Measurements from ENCODE around the gene SEC31A.
"Not testable (repeated sequence)": the region's sequence is repeated elsewhere in the genome, so short reads cannot be mapped to it uniquely, and the experiment has no call there.

SEC31A gene

DNA sequence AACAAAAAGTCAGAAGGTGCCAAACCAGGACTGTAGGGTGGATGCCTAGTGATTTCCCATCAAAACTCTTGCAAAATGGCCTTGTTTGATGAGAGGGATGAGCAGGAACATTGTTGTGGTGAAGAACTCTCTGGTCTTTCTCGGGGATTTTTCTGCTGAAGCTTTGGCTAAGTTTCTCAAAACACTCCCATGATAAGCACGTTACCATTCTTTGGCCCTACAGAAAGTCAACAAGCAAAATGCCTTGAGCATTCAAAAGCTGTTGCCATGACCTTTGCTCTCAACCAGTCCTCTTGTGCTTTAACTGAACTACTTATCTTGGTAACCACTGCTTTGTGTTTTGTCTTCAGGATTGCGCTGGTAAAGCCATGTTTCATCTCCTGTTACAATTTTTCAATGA is 3.0 kb upstream of the SEC31A start:
- DNase-seq (ENCODE audit: low read depth in 2 of 2, low spot score in 1 of 2) = no peak

DNA sequence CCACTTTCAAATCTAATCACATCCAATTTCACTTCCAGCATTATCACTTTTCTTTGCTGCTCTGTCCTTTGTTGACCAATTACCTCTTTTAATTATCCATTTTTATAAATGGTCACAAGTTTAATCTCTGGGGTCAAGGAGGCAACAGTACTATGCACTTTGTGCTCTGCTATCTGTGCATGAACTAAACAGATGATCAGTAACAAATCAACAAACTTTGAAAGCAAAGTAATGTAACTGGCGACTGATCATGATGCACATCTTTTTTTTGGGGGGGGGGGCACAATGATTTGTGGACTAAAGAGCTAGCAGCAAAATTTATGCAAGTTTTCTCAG is 1.5 kb upstream of the SEC31A start:
- DNase-seq (ENCODE audit: low read depth in 2 of 2, low spot score in 1 of 2) = no peak

DNA sequence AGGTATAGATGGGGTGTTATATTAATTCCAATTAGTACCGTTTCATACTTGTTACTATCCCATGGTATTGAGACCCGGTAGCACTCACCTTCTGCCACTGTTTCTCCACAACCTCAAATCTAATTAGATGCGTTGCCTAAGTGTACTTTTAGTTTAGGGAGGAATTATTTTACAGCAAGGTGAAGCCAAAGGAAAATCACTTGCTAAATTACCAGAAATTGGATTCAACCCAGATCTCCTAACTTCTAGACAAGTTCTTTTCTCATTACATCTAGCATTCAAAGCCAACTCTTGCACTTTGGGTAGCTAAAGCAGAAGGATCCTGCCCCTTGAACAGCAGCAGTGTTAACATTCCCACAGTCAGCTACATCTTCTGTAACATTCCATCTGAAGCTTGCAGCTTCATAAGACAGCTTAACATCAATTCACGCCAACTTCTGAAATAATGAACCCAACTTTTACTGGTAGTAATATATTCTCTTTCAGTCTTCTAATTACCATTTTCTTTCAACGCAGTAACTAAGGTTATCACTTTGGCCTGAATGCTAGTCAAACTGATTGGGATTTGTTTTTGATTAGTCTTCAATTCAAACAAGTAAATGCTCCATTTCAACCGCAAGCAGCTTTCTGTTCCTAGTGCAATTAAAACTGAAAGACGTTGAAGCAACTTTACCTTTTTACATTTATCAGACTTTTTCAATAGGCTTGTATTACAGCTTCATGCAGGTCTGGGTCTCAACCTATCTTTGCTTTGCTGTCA is 934 bp upstream of the SEC31A start:
- DNase-seq (ENCODE audit: low read depth in 2 of 2, low spot score in 1 of 2) = no peak

DNA sequence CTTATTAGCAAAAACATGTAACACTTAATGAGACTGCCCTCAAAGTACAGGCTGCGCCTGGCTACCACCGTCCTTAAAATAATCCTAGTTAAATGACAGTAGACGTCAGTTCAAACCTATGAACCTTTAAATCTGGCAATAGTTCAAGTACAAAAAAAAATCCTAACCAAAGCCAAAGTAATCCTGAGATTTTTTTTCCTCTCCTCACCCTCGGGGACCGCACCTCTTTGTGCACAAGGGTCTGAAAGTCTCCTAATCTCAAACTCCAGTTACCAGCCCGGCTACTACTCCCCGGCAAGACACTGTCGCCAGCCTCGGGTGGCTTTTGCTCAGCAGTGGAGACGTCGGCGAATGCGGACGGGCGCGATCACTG is 439 bp downstream of the SEC31A start:
- DNase-seq (ENCODE audit: low read depth in 2 of 2, low spot score in 1 of 2) = no peak

DNA sequence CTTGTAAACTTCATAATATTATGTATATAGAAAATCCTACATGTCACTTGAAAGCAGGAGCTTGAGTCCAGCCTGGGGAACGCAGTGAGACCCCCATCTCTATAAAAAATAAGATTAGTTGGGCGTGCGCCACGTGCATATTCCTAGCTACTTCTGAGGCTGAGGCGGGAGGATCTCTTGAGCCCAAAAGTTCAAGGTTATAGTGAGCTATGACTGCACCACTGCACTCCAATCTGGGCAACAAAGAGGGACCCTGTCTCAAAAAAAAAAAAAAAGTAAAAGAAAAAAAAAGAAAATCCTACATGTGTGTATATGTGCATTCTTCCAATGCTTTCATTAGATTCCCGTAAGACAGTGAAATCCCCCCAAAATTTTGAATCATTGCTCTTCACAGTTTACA is 1.7 kb downstream of the SEC31A start:
- no peak for DNase-seq (ENCODE audit: low read depth in 2 of 2, low spot score in 1 of 2)

DNA sequence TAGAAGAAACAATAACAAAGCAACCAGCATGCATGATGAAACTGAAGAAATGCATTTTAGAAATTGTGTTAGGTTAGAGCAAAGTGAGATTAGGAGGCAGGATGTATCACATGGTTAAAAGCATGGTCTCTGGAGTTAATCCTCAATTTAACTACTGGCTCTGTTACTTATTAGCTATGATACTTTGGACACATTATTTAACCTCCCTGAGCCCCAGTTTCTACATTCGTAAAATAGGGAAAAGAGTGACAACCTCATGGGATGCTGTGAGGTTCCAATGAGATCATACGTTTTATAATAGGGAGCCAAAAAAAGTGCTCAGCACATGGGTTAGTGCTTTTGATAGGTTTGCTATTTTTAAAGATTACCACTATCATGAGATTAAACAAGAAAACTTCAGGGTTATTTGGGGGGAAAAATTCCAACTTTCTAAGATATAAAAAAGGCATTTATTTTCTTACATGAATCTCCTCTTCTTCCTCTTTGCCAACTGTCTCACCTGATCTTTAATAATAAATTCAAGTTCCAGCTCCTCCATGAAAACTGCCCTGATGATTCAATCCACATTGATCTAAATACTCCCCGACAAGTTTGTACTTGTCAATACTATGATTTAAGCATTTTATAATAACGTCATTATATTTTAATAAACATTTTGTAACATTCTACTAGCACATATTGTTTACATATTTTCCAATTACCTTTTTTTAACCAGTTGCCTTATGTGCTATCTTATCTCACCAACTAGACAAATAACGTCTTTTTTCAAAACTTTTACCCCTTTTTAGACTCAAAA is 4.6 kb downstream of the SEC31A start:
- DNase-seq (ENCODE audit: low read depth in 2 of 2, low spot score in 1 of 2) = no peak

DNA sequence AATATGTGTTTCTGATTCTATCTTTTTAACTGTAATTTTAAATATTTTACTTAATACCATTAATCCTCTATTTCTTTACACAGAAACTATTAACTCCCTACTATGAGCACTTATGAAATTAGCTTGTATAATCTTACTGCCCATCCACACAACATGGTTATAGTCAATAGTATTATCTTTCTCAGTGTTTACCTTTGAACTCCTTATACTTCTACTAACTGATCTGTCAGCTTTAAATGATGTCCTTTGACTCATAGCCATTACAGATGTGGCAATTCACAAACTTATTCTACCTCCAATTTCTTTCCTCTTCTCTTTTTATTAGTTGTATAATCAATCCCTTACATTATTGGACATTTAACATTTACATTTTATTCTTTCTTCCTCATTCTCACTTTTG is 5.5 kb downstream of the SEC31A start:
- no peak for DNase-seq (ENCODE audit: low read depth in 2 of 2, low spot score in 1 of 2)

DNA sequence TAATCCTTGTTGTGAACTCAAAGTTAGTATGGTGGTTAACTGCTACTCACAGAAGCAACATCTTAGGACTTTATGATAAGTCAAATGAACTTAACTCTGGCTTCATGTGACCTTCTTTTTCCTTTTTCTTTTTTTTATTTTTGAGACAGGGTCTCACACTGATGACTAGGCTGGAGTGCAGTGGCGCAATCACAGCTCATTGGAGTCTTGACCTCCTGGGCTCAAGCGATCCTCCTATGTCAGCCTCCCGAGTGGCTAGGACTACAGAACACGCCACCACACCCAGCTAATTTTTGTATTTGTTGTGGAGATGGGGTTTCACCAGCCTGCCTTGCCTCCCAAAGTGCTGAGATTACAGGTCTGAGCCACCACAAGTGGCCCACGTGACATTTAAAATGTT is 22.4 kb downstream of the SEC31A start:
- no peak for DNase-seq (ENCODE audit: low read depth in 2 of 2, low spot score in 1 of 2)

DNA sequence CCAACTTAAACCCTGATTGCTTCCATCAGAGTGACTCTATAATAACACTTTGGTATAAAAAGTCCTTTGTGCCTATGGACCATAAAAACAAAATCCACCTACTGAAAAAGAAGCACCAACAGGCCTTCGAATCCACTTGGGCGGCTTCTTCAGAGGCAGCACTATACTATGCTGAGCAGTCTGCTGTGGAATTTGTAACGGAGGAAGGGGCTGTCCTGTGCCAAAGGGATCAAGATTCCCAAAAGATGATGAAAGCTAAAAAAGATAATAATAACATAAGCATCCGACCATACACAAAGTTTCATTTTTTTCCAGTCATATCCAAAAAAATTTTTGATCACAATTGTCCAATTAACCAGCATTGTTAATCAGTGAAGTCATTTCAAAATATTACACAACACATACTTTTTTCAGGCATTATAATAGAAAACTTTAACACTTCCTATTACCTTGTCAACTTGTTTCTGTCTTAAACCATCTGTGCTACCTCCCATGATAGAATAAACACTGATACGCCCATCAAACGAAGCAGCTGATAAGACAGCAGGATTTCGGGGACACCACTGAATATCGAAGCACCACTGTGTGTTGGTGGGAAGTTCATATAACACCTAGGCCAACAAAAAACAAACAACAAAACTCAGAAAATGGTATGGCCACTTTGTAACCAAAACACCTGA is 24.1 kb downstream of the SEC31A start:
- no peak for DNase-seq (ENCODE audit: low read depth in 2 of 2, low spot score in 1 of 2)

DNA sequence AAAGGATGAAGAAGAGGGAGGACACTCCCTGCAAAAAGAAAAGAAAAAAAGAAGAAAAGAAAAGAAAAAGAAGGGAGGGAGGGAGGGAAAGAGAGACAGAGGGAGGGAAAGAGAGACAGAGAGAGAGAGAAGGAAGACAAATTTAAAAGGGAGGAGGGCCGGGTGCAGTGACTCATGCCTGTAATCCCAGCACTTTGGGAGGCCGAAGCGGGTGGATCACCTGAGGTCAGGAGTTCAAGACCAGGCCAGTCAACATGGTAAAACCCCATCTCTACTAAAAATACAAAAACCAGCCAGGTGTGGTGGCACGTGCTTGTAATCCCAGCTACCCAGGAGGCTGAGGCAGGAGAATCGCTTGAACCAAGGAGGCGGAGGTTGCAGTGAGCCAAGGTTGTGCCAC is 24.9 kb downstream of the SEC31A start:
- DNase-seq (ENCODE audit: low read depth in 2 of 2, low spot score in 1 of 2) = not testable (repeated sequence)

DNA sequence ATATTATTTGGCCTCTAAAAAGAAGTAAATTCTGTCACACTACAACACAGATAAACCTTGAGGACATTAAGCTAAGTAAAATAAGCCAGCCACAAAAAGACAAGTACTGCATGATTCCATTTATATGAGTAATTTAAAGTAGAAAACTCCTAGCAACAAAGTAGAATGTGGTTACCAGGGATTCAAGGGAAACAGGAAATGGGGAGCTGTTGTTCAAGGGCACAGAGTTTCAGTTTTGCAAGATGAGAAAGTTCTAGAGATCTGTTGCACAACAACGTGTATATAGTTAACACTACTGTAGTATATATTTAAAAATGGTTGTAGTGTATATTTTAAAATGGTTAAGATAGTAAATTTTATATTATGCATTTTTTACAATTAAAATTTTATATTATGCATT is 25.4 kb downstream of the SEC31A start:
- no peak for DNase-seq (ENCODE audit: low read depth in 2 of 2, low spot score in 1 of 2)

DNA sequence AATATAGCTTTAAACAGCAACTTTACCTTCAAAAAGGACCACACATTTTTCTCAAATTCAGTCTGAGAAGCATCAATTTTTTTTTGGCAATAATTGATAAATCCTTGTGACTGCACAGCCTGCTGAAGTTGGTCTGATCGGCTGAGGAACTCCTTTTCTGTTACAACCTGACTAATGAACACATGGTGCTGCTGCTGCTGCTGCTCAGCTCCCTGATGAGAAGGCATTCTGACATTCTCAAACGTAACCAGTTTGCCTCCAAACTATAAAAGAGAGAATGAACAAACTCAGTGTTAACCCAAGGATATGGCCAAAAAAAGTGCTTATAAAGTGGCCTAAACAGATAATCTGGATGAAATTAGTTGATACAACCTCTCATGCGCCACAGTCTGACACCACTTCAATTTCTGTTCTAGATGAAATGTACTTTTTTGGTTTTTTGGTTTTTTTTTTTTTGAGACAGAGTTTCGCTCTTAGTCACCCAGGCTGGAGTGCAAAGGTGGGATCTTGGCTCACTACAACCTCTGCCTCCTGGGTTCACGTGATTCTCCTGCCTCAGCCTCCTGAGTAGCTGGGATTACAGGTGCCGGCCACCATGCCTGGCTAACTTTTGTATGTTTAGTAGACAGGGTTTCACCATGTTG is 26.5 kb downstream of the SEC31A start:
- DNase-seq (ENCODE audit: low read depth in 2 of 2, low spot score in 1 of 2) = no peak

DNA sequence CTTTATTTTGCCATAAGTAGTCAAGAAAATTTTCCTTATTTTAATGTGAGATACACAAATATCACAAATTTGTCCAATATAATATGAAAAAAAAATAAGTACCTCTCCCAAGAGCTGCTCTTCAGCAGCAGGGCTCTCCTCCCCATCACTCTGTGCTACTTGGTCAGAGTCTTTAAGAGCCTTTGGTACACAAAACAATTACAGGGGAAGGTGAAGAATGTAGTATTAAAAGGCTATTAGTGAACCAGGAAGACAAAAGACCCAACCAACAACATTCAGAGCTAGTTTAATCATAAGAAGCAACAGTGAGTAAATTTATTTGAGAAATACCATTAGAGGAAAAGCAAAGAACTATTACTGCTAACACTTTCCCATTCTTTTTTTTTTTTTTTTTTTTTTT is 29.4 kb downstream of the SEC31A start:
- DNase-seq (ENCODE audit: low read depth in 2 of 2, low spot score in 1 of 2) = no peak

DNA sequence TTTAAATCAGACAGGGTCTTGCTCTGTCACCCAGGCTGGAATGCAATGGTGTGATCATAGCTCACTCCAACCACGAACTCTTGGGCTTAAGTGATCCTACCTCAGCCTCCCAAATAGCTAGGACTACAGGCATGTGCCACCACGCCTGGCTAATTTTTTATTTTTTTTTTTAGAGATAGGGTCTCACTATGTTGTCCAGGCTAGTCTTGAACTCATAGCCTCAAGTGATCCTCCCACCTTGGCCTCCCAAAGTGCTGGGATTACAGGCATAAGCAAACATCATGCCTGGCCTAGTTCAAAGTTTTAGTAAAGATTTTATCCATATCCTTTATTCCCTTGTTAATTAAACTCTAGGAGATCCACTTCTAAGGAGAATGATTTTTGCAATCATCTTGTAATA is 30.5 kb downstream of the SEC31A start:
- DNase-seq (ENCODE audit: low read depth in 2 of 2, low spot score in 1 of 2) = not testable (repeated sequence)

DNA sequence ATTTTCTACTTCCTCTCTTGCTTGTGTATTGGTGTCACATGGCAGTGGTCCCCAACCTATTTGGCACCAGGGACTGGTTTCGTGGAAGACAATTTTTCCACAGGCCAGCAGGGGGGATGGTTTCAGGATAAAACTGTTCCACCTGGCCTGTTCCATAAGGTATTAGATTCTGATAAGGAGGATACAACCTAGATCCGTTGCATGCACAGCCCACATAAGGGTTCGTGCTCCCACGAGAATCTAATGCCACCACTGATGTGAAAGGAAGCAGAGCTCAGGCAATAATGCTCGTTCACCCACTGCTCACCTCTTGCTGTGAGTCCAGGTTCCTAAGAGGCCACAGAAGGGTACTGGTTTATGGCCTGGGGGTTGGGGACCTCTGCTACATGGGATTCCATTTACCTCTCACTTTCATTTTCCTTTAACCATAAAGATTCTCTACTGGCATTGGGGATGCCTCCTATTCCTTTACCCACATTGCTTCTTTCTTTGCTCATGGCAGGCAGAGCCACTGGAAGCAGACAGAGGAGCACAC is 38.1 kb downstream of the SEC31A start:
- DNase-seq (ENCODE audit: low read depth in 2 of 2, low spot score in 1 of 2) = no peak

DNA sequence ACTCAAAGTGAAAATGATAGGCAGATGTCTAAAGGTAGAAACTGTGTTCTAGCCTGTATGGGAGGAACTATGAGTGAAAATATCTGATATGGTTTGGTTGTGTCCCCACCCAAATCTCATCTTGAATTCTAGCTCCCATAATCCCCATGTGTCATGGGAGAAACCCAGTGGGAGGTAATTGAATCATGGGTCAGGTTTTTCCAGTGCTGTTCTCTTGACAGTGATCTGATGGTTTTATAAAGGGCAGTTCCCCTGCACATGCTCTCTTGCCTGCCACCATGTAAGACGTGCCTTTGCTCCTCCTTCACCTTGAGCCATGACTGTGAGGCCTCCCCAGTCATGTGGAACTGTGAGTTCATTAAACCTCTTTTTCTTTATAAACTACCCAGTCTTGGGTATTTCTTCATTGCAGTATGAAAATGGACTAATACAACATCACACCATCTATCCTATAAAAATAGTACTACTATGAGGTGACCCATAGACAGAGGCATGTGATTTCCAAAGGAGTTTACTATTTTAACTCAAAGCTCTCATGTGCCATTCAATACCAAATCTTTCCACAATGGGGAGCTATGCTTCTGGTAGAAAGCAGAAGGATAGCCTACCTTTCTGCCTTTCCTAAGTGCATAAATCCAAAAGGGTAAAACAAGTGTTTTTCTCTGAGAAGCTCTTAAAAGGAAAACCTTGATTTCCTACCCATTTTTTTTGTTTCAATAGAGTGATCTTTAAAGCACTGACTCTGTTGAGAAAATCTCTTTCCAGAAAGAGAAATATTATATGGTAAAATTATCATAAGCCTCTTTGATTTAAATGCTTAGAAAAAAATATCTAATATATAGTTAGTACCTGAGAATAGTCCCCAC is 38.8 kb downstream of the SEC31A start:
- DNase-seq (ENCODE audit: low read depth in 2 of 2, low spot score in 1 of 2) = no peak

DNA sequence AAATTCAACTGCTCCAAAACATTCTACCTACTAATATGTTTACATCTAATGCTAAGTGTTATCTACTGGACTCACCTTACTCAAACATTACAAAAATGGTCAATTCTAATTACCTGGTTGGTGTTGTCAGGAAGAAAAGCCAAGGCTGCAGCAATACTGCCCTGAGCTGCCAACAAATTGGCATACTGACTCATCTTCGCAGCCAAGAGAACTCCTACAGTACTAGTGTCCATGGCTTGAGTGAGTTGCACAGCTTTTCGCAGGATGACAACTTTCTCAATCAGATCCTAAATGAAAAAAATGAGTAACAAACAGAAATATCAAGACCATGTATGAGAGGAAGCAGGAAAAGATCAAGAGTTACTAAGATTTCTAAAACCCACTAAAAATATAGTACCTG is 39.6 kb downstream of the SEC31A start:
- DNase-seq (ENCODE audit: low read depth in 2 of 2, low spot score in 1 of 2) = no peak

DNA sequence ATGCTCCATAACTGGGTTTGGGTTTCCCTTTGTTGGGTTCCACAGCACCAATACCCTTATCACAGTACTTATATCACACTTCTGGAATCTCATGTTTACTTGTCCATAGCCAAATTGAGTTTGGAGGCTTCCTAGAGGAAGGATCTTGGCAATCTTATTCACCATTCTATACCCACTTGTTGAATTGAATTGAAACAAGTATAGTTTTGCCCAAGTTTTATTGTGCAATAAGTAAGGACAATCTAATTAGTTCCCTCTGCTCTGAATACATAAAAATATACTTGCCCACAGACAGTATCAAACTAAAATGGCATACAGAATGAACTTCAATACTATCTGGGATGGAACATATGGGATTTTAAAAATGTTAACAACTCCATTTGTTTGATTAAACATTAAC is 40.3 kb downstream of the SEC31A start:
- no peak for DNase-seq (ENCODE audit: low read depth in 2 of 2, low spot score in 1 of 2)

DNA sequence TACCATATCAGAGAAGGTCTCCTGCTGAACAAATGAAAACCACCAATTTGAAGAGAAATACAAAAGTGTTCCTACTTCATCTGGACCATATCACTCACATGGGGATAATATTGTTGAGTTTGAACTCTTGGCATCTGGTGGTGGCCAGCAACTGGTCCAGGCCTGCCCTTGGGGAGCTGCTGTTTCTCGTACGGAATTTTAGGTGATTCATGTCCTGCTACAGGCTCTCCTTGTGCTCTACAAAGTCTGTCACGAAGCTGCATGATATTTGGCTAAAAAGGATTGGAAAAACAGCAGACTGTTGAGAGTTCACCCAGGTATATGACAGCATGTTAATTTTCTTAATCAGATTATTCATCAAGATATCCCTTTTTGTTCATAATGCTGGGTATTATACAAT is 42.2 kb downstream of the SEC31A start:
- DNase-seq (ENCODE audit: low read depth in 2 of 2, low spot score in 1 of 2) = no peak

DNA sequence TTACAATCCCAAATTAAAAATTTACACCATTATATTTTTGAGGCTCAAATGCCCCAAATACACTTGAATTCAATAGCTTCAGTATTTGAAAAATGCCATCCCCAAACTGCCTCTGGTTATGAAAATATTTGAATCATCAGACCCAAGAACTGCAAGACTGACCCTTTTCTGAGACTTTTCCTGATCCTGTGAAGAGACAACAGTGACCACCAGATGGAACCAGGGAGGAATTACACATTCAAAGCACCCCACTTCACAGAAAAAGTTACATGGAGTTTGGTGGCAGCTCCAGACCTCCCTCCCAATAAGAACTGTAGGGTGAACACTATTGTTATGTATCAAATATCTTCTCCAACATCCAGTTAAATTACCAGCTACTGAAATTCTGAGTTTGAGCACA is 48.4 kb downstream of the SEC31A start:
- DNase-seq (ENCODE audit: low read depth in 2 of 2, low spot score in 1 of 2) = no peak

DNA sequence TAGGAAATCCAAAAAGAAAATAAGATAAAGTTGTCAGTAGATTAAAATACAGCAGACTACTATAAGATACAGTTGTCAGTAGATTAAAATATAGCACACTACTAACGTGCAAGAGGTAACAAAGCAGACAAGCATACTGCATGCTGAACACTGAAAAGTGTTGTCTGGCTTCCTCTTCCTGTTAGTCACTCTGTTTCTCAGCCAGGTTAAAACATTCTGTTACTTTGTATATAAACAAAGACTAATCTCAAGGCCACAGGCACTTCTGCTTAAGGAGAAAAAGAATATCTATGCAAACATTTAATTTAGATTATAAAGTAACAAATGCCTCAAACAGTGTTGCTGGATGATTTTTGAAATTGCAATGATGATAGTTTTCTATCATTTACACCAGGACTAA is 51.3 kb downstream of the SEC31A start:
- no peak for DNase-seq (ENCODE audit: low read depth in 2 of 2, low spot score in 1 of 2)

All from stimulated activated CD8-positive, alpha-beta memory T cell treated with anti-CD3 and anti-CD28 coated beads, Interleukin-4, amount 100 ng/mL, for 1 hour (primary cell).